ENCODE measurements around the gene UBQLNL. TPM values are rescaled to one million over a fixed set of nuclear protein-coding genes. Genes with fewer than 3 reads are reported as not detected.

Gene UBQLNL
- total RNA-seq, 2 donors from 2014 or later, result 0.22 TPM; not detected in 1

GRCh38 chr11:5550440-5551095, 34.1 kb upstream of the UBQLNL start:
- TF ChIP-seq CTCF (IDR thresholded peaks at IDR 0.05), result no peak
- H3K9ac ChIP-seq (ENCODE audit: low read depth in 2 of 2, low read length in 2 of 2), result no peak overlapping the region
- H3K36me3 ChIP-seq, result no peaks in the 10 kb centered on the region
- no peaks in the 10 kb centered on the region for H3K4me1 ChIP-seq
- H3K9me3 ChIP-seq, result no peaks in the 10 kb centered on the region
- no peak for DNase-seq
- no peaks in the 10 kb centered on the region for H3K27me3 ChIP-seq
- H3K27ac ChIP-seq, result no peak overlapping the region
- intact Hi-C loops (cut with DNase I), result no loop called here
- H3K4me3 ChIP-seq, result no peak overlapping the region

- Histone ChIP-seq H3K9ac (ENCODE audit: low read depth in 2 of 2, low read length in 2 of 2) (no peak within 1 kb of the TSS), H3K36me3 (no peaks in the 10 kb centered on the region), H3K27me3 (no peaks in the 10 kb centered on the region), H3K4me3 (no peak within 1 kb of the TSS), H3K27ac (no peak within 1 kb of the TSS), H3K9me3 (no peaks in the 10 kb centered on the region), H3K4me1 (no peaks in the 10 kb centered on the region)
- intact Hi-C loops (cut with DNase I), result no loop called here
- no peak for DNase-seq
- TF ChIP-seq CTCF (IDR thresholded peaks at IDR 0.05), result no peak
These were observed 31.9 kb upstream of the UBQLNL start, which contains the start of gene OR52H1 for GRCh38 chr11:5548440-5548839. Gene OR52H1, minus strand, starts transcription at chr11:5548540. Its CDS starts 3,035 bp downstream, at chr11:5545505.

GRCh38 chr11:5547982-5548381, 31.5 kb upstream of the UBQLNL start:
- H3K27me3 ChIP-seq, result no peaks in the 10 kb centered on the region
- intact Hi-C loops (cut with DNase I), result no loop called here

GRCh38 chr11:5546457-5546856, 30.0 kb upstream of the UBQLNL start:
- Histone ChIP-seq H3K4me1 (no peaks in the 10 kb centered on the region), H3K36me3 (no peaks in the 10 kb centered on the region), H3K27ac (no peak overlapping the region), H3K4me3 (no peak overlapping the region), H3K9me3 (no peaks in the 10 kb centered on the region), H3K9ac (ENCODE audit: low read depth in 2 of 2, low read length in 2 of 2) (no peak overlapping the region), H3K27me3 (no peaks in the 10 kb centered on the region)
- no peak for DNase-seq
- intact Hi-C loops (cut with DNase I), result no loop called here
- TF ChIP-seq CTCF (IDR thresholded peaks at IDR 0.05), result no peak

More at GRCh38 chr11:5547982-5548381, 31.5 kb upstream of the UBQLNL start:
- DNase-seq, result no peak
- no peak overlapping the region for H3K27ac ChIP-seq
- no peak overlapping the region for H3K9ac ChIP-seq (ENCODE audit: low read depth in 2 of 2, low read length in 2 of 2)
- no peaks in the 10 kb centered on the region for H3K4me1 ChIP-seq
- no peaks in the 10 kb centered on the region for H3K9me3 ChIP-seq
- H3K36me3 ChIP-seq, result no peaks in the 10 kb centered on the region
- no peak overlapping the region for H3K4me3 ChIP-seq
- TF ChIP-seq CTCF (IDR thresholded peaks at IDR 0.05), result no peak

- Histone ChIP-seq H3K4me3 (no peak overlapping the region), H3K9ac (ENCODE audit: low read depth in 2 of 2, low read length in 2 of 2) (no peak overlapping the region), H3K9me3 (no peaks in the 10 kb centered on the region), H3K27ac (no peak overlapping the region), H3K4me1 (no peaks in the 10 kb centered on the region), H3K27me3 (no peaks in the 10 kb centered on the region), H3K36me3 (no peaks in the 10 kb centered on the region)
- no peak for TF ChIP-seq CTCF (IDR thresholded peaks at IDR 0.05)
- intact Hi-C loops (cut with DNase I), result no loop called here
- DNase-seq, result no peak
These were observed 24.9 kb upstream of the UBQLNL start for GRCh38 chr11:5541427-5541826.
